Measurements from ENCODE around the gene MEIKIN. TPM values are rescaled to one million over a fixed set of nuclear protein-coding genes. Genes with fewer than 3 reads are reported as not detected.

Gene MEIKIN
- total RNA-seq, 1 donor from 2014 or later = not detected

DNA sequence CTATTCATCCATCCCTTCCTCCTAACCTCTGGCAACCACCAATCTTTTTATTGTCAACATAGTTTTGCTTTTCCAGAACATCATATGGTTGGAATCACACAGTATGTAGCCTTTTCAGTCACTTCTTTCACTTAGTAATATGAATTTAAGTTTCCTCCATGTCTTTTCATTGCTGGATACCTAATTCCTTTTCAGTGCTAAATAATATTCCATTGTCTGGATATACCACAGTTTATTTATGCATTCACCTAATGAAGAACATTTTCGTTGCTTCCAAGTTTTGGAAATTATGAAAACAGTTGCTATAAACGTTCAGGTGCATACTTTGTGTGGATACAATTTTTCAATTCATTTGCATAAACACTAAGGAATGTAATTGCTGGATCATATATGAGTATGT lies 77.9 kb downstream of the MEIKIN start:
- no peak for DNase-seq (ENCODE audit: low spot score in 2 of 2, unreplicated experiment in 2 of 2)
- TF ChIP-seq, protein P1, sequence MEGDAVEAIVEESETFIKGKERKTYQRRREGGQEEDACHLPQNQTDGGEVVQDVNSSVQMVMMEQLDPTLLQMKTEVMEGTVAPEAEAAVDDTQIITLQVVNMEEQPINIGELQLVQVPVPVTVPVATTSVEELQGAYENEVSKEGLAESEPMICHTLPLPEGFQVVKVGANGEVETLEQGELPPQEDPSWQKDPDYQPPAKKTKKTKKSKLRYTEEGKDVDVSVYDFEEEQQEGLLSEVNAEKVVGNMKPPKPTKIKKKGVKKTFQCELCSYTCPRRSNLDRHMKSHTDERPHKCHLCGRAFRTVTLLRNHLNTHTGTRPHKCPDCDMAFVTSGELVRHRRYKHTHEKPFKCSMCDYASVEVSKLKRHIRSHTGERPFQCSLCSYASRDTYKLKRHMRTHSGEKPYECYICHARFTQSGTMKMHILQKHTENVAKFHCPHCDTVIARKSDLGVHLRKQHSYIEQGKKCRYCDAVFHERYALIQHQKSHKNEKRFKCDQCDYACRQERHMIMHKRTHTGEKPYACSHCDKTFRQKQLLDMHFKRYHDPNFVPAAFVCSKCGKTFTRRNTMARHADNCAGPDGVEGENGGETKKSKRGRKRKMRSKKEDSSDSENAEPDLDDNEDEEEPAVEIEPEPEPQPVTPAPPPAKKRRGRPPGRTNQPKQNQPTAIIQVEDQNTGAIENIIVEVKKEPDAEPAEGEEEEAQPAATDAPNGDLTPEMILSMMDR (IDR thresholded peaks at IDR 0.05; ENCODE audit: unreplicated experiment) = no peak
- no peaks in the 10 kb centered on the region for H3K36me3 Mint-ChIP-seq
- H3K4me1 Mint-ChIP-seq = no peaks in the 10 kb centered on the region
- H3K27me3 Mint-ChIP-seq (ENCODE audit: low read depth) = no peaks in the 10 kb centered on the region
- H3K27ac Mint-ChIP-seq = no peak overlapping the region
- peaks cover 75% of the 10 kb centered on the region for H3K9me3 Mint-ChIP-seq
- H3K4me3 Mint-ChIP-seq = no peak overlapping the region

DNA sequence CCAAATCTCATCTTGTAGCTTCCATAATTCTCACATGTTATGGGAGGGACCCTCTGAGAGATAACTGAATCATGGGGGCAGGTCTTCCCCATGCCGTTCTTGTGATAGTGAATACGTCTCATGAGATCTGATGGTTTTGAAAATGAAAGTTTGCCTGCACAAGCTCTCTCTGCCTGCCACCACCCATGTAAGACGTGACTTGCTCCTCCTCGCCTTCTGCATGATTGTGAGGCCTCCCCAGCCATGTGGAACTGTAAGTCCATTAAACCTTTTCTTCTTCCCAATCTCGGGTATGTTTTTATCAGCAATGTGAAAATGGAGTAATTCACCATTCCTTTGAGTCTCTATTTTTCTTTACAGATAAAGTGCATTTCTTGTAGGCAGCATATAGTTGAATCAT lies 81.8 kb downstream of the MEIKIN start:
- DNase-seq (ENCODE audit: low spot score in 2 of 2, unreplicated experiment in 2 of 2) = no peak
- peaks cover 64% of the 10 kb centered on the region for H3K9me3 Mint-ChIP-seq

DNA sequence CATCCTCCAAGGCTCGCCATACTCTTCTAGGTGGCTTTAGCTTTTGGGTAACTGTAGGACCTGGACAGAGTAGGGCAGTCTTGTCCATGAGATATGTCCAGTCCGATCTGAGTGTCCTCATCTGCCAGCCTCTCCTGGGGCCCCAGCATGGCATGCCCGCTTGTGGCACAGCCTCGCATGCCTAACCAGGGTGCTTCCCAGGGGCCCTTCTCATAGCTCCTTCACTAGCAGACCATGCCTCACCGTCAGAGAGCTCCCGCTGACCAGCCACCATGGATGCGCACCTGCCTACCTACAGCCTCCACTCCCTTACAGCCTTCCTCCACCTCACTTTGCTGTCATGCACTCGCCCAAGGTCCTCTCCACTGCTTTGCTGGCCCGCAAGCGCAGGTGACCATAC lies 88.1 kb downstream of the MEIKIN start:
- TF ChIP-seq, protein P1 (IDR thresholded peaks at IDR 0.05; ENCODE audit: unreplicated experiment) = no peak
- no peak overlapping the region for H3K27ac Mint-ChIP-seq
- peaks cover 9% of the 10 kb centered on the region for H3K27me3 Mint-ChIP-seq (ENCODE audit: low read depth)
- peaks cover 12% of the 10 kb centered on the region for H3K9me3 Mint-ChIP-seq
- H3K36me3 Mint-ChIP-seq = no peaks in the 10 kb centered on the region
- no peaks in the 10 kb centered on the region for H3K4me1 Mint-ChIP-seq
- no peak overlapping the region for H3K4me3 Mint-ChIP-seq
- no peak for DNase-seq (ENCODE audit: low spot score in 2 of 2, unreplicated experiment in 2 of 2)

More for the DNA sequence above, 81.8 kb downstream of the MEIKIN start:
- no peaks in the 10 kb centered on the region for H3K27me3 Mint-ChIP-seq (ENCODE audit: low read depth)
- TF ChIP-seq, protein P1 (IDR thresholded peaks at IDR 0.05; ENCODE audit: unreplicated experiment) = no peak
- no peak overlapping the region for H3K27ac Mint-ChIP-seq
- H3K4me3 Mint-ChIP-seq = no peak overlapping the region
- H3K4me1 Mint-ChIP-seq = no peaks in the 10 kb centered on the region
- no peaks in the 10 kb centered on the region for H3K36me3 Mint-ChIP-seq

DNA sequence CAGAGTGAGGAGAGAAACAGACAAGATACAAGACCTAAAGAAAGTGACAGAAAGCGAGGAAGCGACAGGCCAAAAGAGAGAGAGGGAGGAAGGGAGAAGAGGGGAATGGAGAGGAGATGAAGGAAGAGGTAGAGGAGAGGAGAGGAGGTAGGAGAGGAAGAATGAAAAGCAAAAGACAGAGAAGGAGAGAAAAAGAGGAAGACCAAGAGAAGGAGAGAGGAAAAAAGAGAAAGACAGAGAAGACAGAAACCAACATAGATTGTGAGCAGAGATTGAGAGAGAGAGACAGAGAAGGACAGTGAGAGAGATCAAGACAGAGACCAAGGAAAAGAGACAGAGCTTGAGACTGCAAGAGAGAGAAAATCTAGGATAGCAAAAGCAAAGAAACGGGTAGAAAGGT lies 90.0 kb downstream of the MEIKIN start:
- Mint-ChIP-seq H3K4me1 (no peaks in the 10 kb centered on the region), H3K9me3 (peaks cover 11% of the 10 kb centered on the region), H3K4me3 (no peak overlapping the region), H3K36me3 (no peaks in the 10 kb centered on the region), H3K27me3 (ENCODE audit: low read depth) (peaks cover 9% of the 10 kb centered on the region), H3K27ac (no peak overlapping the region)
- DNase-seq (ENCODE audit: low spot score in 2 of 2, unreplicated experiment in 2 of 2) = no peak
- TF ChIP-seq, protein P1 (IDR thresholded peaks at IDR 0.05; ENCODE audit: unreplicated experiment) = no peak

DNA sequence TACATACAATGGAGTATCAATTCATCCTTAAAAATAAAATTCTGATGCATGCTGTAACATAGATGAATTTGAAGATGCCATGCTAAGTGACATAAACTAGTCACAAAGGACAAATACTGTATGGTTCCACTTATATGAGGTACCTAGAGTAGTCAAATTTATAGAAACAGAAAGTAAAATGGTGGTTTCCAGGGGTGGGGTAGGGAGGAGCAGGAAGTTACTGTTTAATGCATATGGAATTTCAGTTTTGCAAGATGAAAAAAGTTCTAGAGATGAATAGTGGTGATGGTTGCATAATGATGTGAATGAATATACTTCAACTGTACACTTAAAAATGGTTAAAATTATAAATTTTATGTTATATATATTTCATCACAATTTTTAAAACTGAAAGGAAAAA lies 91.3 kb downstream of the MEIKIN start:
- Mint-ChIP-seq H3K4me1 (no peaks in the 10 kb centered on the region), H3K36me3 (no peaks in the 10 kb centered on the region), H3K9me3 (peaks cover 16% of the 10 kb centered on the region), H3K4me3 (no peak overlapping the region), H3K27ac (no peak overlapping the region), H3K27me3 (ENCODE audit: low read depth) (peaks cover 9% of the 10 kb centered on the region)
- no peak for DNase-seq (ENCODE audit: low spot score in 2 of 2, unreplicated experiment in 2 of 2)
- TF ChIP-seq, protein P1 (IDR thresholded peaks at IDR 0.05; ENCODE audit: unreplicated experiment) = no peak

DNA sequence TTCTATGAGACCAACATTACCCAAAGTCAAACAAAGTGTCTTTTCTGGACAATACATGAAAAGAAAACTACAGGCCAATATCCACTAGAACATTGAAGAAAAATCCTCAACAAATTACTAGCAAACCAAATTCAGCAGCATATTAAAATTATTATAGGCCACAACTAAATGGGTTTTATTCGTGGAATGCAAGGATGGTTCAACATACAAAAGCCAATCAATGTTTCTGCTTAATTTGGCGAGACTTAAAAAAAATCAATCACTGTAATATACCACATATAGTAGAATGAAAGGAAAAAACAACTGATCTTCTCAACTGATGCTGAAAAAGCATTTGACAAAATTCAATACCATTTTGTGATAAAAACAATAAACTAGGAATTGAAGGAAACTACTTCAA lies 96.8 kb downstream of the MEIKIN start:
- Mint-ChIP-seq H3K36me3 (no peaks in the 10 kb centered on the region), H3K27me3 (ENCODE audit: low read depth) (no peaks in the 10 kb centered on the region), H3K9me3 (peaks cover 55% of the 10 kb centered on the region), H3K27ac (no peak overlapping the region), H3K4me3 (no peak overlapping the region), H3K4me1 (no peaks in the 10 kb centered on the region)
- TF ChIP-seq, protein P1 (IDR thresholded peaks at IDR 0.05; ENCODE audit: unreplicated experiment) = no peak
- DNase-seq (ENCODE audit: low spot score in 2 of 2, unreplicated experiment in 2 of 2) = no peak

Data from mesothelial cell of epicardium (in vitro differentiated cells).